ENCODE data around the gene HMCN1. TPM values are rescaled to one million over a fixed set of nuclear protein-coding genes. Genes with fewer than 3 reads are reported as not detected.

Gene HMCN1
- total and polyA plus RNA-seq, 2 donors from 2014 or later = 0.97 to 2.7 TPM

- intact Hi-C loops (cut with DNase I) = no loop called here
- Histone ChIP-seq H3K4me1 (ENCODE audit: control insufficient read depth in 2 of 3, insufficient read depth in 2 of 3, low read depth in 1 of 3, low read length in 3 of 3) (no peaks in the 10 kb centered on the region), H3K36me3 (ENCODE audit: control insufficient read depth in 2 of 3, insufficient read depth in 3 of 3, low read length in 3 of 3) (no peaks in the 10 kb centered on the region), H3K9me3 (ENCODE audit: control insufficient read depth in 2 of 3, insufficient read depth in 1 of 3, low read length in 3 of 3) (no peaks in the 10 kb centered on the region), H3K4me3 (ENCODE audit: low read length in 3 of 3) (no peak overlapping the region), H3K27ac (ENCODE audit: low read depth in 2 of 2, low read length in 2 of 2) (no peak overlapping the region), H3K27me3 (ENCODE audit: control insufficient read depth, insufficient read depth, low read length) (no peaks in the 10 kb centered on the region), H3K9ac (ENCODE audit: low read length in 3 of 3) (no peak overlapping the region)
- DNase-seq (no peak), FAIRE-seq (no peak)
- no peak for TF ChIP-seq CTCF (IDR thresholded peaks at IDR 0.05; ENCODE audit: borderline replicate concordance, extremely low read depth, insufficient read depth)
Observed at GRCh38 chr1:186104459-186104858, 370.3 kb downstream of the HMCN1 start.

GRCh38 chr1:186112280-186112679 lies 378.1 kb downstream of the HMCN1 start:
- no peak for FAIRE-seq
- no peaks in the 10 kb centered on the region for H3K36me3 ChIP-seq (ENCODE audit: control insufficient read depth in 2 of 3, insufficient read depth in 3 of 3, low read length in 3 of 3)

DNA sequence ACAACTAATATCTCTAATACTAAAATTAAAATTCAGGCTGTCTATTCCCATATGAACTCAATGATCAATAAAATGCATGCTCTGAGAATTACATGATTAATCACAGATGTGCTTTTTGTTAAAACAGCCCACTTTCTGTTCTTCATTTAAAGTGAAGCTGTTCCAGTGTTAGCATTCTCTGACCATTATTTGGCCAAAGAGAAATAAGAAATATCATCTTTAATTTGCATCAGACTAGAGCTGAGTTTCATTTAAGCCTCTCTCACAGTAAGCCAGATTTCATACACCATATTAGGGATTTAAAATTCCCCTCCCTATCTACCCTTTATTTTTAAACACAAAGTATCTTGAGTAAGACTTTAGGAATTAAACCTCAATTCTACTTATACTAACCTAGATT lies 379.3 kb downstream of the HMCN1 start:
- H3K27ac ChIP-seq (ENCODE audit: low read depth in 2 of 2, low read length in 2 of 2) = no peak overlapping the region
- intact Hi-C loops (cut with DNase I) = no loop called here
- no peak for FAIRE-seq

More at GRCh38 chr1:186112280-186112679, 378.1 kb downstream of the HMCN1 start:
- intact Hi-C loops (cut with DNase I) = no loop called here
- no peak for DNase-seq
- no peak for TF ChIP-seq CTCF (IDR thresholded peaks at IDR 0.05; ENCODE audit: borderline replicate concordance, extremely low read depth, insufficient read depth)
- H3K4me1 ChIP-seq (ENCODE audit: control insufficient read depth in 2 of 3, insufficient read depth in 2 of 3, low read depth in 1 of 3, low read length in 3 of 3) = no peaks in the 10 kb centered on the region
- no peak overlapping the region for H3K9ac ChIP-seq (ENCODE audit: low read length in 3 of 3)
- H3K9me3 ChIP-seq (ENCODE audit: control insufficient read depth in 2 of 3, insufficient read depth in 1 of 3, low read length in 3 of 3) = no peaks in the 10 kb centered on the region
- H3K4me3 ChIP-seq (ENCODE audit: low read length in 3 of 3) = no peak overlapping the region
- H3K27ac ChIP-seq (ENCODE audit: low read depth in 2 of 2, low read length in 2 of 2) = no peak overlapping the region
- H3K27me3 ChIP-seq (ENCODE audit: control insufficient read depth, insufficient read depth, low read length) = no peaks in the 10 kb centered on the region

More for the DNA sequence above, 379.3 kb downstream of the HMCN1 start:
- no peak for DNase-seq
- Histone ChIP-seq H3K4me3 (ENCODE audit: low read length in 3 of 3) (no peak overlapping the region), H3K4me1 (ENCODE audit: control insufficient read depth in 2 of 3, insufficient read depth in 2 of 3, low read depth in 1 of 3, low read length in 3 of 3) (no peaks in the 10 kb centered on the region), H3K9ac (ENCODE audit: low read length in 3 of 3) (no peak overlapping the region), H3K27me3 (ENCODE audit: control insufficient read depth, insufficient read depth, low read length) (no peaks in the 10 kb centered on the region), H3K9me3 (ENCODE audit: control insufficient read depth in 2 of 3, insufficient read depth in 1 of 3, low read length in 3 of 3) (no peaks in the 10 kb centered on the region), H3K36me3 (ENCODE audit: control insufficient read depth in 2 of 3, insufficient read depth in 3 of 3, low read length in 3 of 3) (no peaks in the 10 kb centered on the region)
- no peak for TF ChIP-seq CTCF (IDR thresholded peaks at IDR 0.05; ENCODE audit: borderline replicate concordance, extremely low read depth, insufficient read depth)

Measured in kidney (tissue), 14 donors.